OCI-M2 (cell line): ENCODE measurements around the gene FMN2.

Experiments used
- DNase-seq: peaks from one replicate; lab custom pipeline; 2025; ENCODE audit not compliant: unreplicated experiment; lab: John Stamatoyannopoulos, UW

The FMN2 gene

GRCh38 chr1:240091614-240092300, at the start of gene FMN2:
Gene FMN2, plus strand, starts transcription at chr1:240091883. Its CDS starts 227 bp downstream, at chr1:240092110.
- DNase-seq = no peak

GRCh38 chr1:240044620-240045019, 47.1 kb upstream of the FMN2 start:
- no peak for DNase-seq

- DNase-seq = no peak
Measured at GRCh38 chr1:240046000-240046399, 45.7 kb upstream of the FMN2 start.

- no peak for DNase-seq
Measured at GRCh38 chr1:240054109-240054701, 37.5 kb upstream of the FMN2 start.

GRCh38 chr1:240055936-240056335, 35.7 kb upstream of the FMN2 start:
- no peak for DNase-seq

GRCh38 chr1:240056350-240056749, 35.3 kb upstream of the FMN2 start:
- DNase-seq = no peak

- DNase-seq = no peak
Measured at GRCh38 chr1:240058049-240058448, 33.6 kb upstream of the FMN2 start.

- no peak for DNase-seq
Measured at GRCh38 chr1:240068961-240069360, 22.7 kb upstream of the FMN2 start.

GRCh38 chr1:240070188-240070587, 21.5 kb upstream of the FMN2 start:
- DNase-seq = no peak

GRCh38 chr1:240073097-240073496, 18.6 kb upstream of the FMN2 start:
- no peak for DNase-seq

GRCh38 chr1:240074422-240074821, 17.3 kb upstream of the FMN2 start:
- DNase-seq = no peak

GRCh38 chr1:240074908-240075307, 16.8 kb upstream of the FMN2 start:
- no peak for DNase-seq

- no peak for DNase-seq
Measured at GRCh38 chr1:240084337-240084736, 7.3 kb upstream of the FMN2 start.

GRCh38 chr1:240084749-240085148, 6.9 kb upstream of the FMN2 start:
- no peak for DNase-seq

GRCh38 chr1:240086726-240087125, 5.0 kb upstream of the FMN2 start:
- no peak for DNase-seq

GRCh38 chr1:240090014-240090413, 1.7 kb upstream of the FMN2 start:
- DNase-seq = no peak

- no peak for DNase-seq
Measured at GRCh38 chr1:240090957-240091600, 604 bp upstream of the FMN2 start.

- no peak for DNase-seq
Measured at GRCh38 chr1:240092301-240093119, 827 bp downstream of the FMN2 start.

GRCh38 chr1:240093120-240093961, 1.7 kb downstream of the FMN2 start:
- DNase-seq = no peak

GRCh38 chr1:240094041-240094722, 2.5 kb downstream of the FMN2 start:
- DNase-seq = no peak
